H9 (cell line): ENCODE measurements around the gene ZNF358. TPM values are rescaled to one million over a fixed set of nuclear protein-coding genes. Genes with fewer than 3 reads are reported as not detected.
"Not testable (repeated sequence)": the region's sequence is repeated elsewhere in the genome, so short reads cannot be mapped to it uniquely, and the experiment has no call there.

ENCODE experiments used
- DNase-seq: peaks from one replicate; pipeline ENCODE4 v3.0.0-alpha.2; 2017
- H2AFZ ChIP-seq: one replicate; pipeline ENCODE4 v1.6.1; 2013; ENCODE audit warnings: mild to moderate bottlenecking, low read length, control low read depth, moderate library complexity
- H2AK5ac ChIP-seq: 2 replicates; pipeline ENCODE4 v1.6.1; 2013; ENCODE audit warnings: low read length, control low read depth, mixed read lengths; ENCODE audit not compliant: insufficient read length
- H2BK120ac ChIP-seq: one replicate; pipeline ENCODE4 v1.6.1; 2013; ENCODE audit warnings: low read depth, mild to moderate bottlenecking, low read length, control low read depth, inconsistent platforms; ENCODE audit not compliant: poor library complexity, severe bottlenecking
- H2BK12ac ChIP-seq: 2 replicates; pipeline ENCODE4 v1.6.1; 2013; ENCODE audit warnings: low read length, control low read depth, mixed read lengths, low read depth; ENCODE audit not compliant: insufficient read length
- H2BK15ac ChIP-seq: 2 replicates; pipeline ENCODE4 v1.6.1; 2013; ENCODE audit warnings: low read depth, low read length, control low read depth
- H2BK20ac ChIP-seq: one replicate; pipeline ENCODE4 v1.6.1; 2013; ENCODE audit warnings: low read depth, mild to moderate bottlenecking, low read length, control low read depth, inconsistent platforms; ENCODE audit not compliant: poor library complexity, severe bottlenecking
- H2BK5ac ChIP-seq: 2 replicates; pipeline ENCODE4 v1.6.1; 2013; ENCODE audit warnings: low read length, control low read depth, mixed read lengths; ENCODE audit not compliant: insufficient read length
- H3K14ac ChIP-seq: 2 replicates; pipeline ENCODE4 v1.6.1; 2013; ENCODE audit warnings: low read length, control low read depth; ENCODE audit not compliant: insufficient read depth
- H3K18ac ChIP-seq: 2 replicates; pipeline ENCODE4 v1.6.1; 2013; ENCODE audit warnings: low read depth, mild to moderate bottlenecking, mixed read lengths, low read length, control low read depth; ENCODE audit not compliant: insufficient read length
- H3K23ac ChIP-seq: 2 replicates; pipeline ENCODE4 v1.6.1; 2013; ENCODE audit warnings: low read length, control low read depth, mixed read lengths, low read depth; ENCODE audit not compliant: insufficient read length
- H3K23me2 ChIP-seq: 2 replicates; pipeline ENCODE4 v1.6.1; 2013; ENCODE audit warnings: low read depth, mild to moderate bottlenecking, mixed read lengths, low read length, control low read depth; ENCODE audit not compliant: insufficient read length, poor library complexity, severe bottlenecking
- H3K27ac ChIP-seq: 2 replicates; pipeline ENCODE4 v1.5.1; 2013; ENCODE audit warnings: low read length, control low read depth, mixed read lengths, low read depth; ENCODE audit not compliant: insufficient read length
- H3K27me3 ChIP-seq: 2 replicates; pipeline ENCODE4 v1.6.1; 2013; ENCODE audit warnings: low read length, control low read depth, inconsistent platforms; ENCODE audit not compliant: insufficient read depth
- H3K4ac ChIP-seq: 2 replicates; pipeline ENCODE4 v1.6.1; 2013; ENCODE audit warnings: low read depth, mild to moderate bottlenecking, control low read depth, inconsistent platforms, low read length, moderate library complexity
- H3K4me1 ChIP-seq: 2 replicates; pipeline ENCODE4 v1.6.1; 2013; ENCODE audit warnings: low read length, control low read depth, inconsistent platforms; ENCODE audit not compliant: insufficient read depth
- H3K4me2 ChIP-seq: 2 replicates; pipeline ENCODE4 v1.6.1; 2013; ENCODE audit warnings: low read length, control low read depth, mixed read lengths; ENCODE audit not compliant: insufficient read length, insufficient read depth
- H3K56ac ChIP-seq: 2 replicates; pipeline ENCODE4 v1.6.1; 2013; ENCODE audit warnings: low read depth, mild to moderate bottlenecking, mixed read lengths, low read length, control low read depth; ENCODE audit not compliant: insufficient read length
- H3K79me1 ChIP-seq: 2 replicates; pipeline ENCODE4 v1.6.1; 2013; ENCODE audit warnings: low read depth, mild to moderate bottlenecking, moderate library complexity, low read length, control low read depth, inconsistent platforms; ENCODE audit not compliant: insufficient read depth, poor library complexity, severe bottlenecking
- H3K79me2 ChIP-seq: 2 replicates; pipeline ENCODE4 v1.6.1; 2013; ENCODE audit warnings: low read length, control low read depth, inconsistent platforms; ENCODE audit not compliant: insufficient read depth
- H3K9ac ChIP-seq: 2 replicates; pipeline ENCODE4 v1.6.1; 2013; ENCODE audit warnings: low read length, control low read depth, mixed read lengths; ENCODE audit not compliant: insufficient read length; ENCODE audit errors: extremely low read depth
- H3K9me3 ChIP-seq: one replicate; pipeline ENCODE4 v1.6.1; 2013; ENCODE audit warnings: low read depth, low read length, inconsistent platforms; ENCODE audit not compliant: control insufficient read depth
- H3T11ph ChIP-seq: one replicate; pipeline ENCODE4 v1.6.1; 2013; ENCODE audit warnings: mild to moderate bottlenecking, low read length, control low read depth, inconsistent platforms
- H4K20me1 ChIP-seq: one replicate; pipeline ENCODE4 v1.6.1; 2013; ENCODE audit not compliant: control insufficient read depth, insufficient read length, insufficient read depth
- H4K5ac ChIP-seq: 2 replicates; pipeline ENCODE4 v1.6.1; 2013; ENCODE audit warnings: low read depth, mild to moderate bottlenecking, mixed read lengths, low read length, control low read depth; ENCODE audit not compliant: insufficient read length
- H4K8ac ChIP-seq: replicated peaks from 2 replicates; pipeline ENCODE4 v1.6.1; 2013; ENCODE audit warnings: low read length, control low read depth, mixed read lengths, low read depth; ENCODE audit not compliant: insufficient read length
- H4K91ac ChIP-seq: 2 replicates; pipeline ENCODE4 v1.6.1; 2013; ENCODE audit warnings: low read depth, mild to moderate bottlenecking, moderate library complexity, mixed read lengths, low read length, control low read depth; ENCODE audit not compliant: insufficient read length
- H3K27ac Mint-ChIP-seq, 3 experiments: 2 replicates in 2 of 3; 3 replicates in 1 of 3; pipeline ENCODE4 v1.8.0; 2020 to 2021; ENCODE audit warnings: mixed read lengths in 3 of 3, mild to moderate bottlenecking in 1 of 3, moderate library complexity in 1 of 3
- H3K27me3 Mint-ChIP-seq: 2 replicates; pipeline ENCODE4 v1.8.0; 2021; ENCODE audit warnings: low read depth, mild to moderate bottlenecking, moderate library complexity, mixed read lengths
- H3K36me3 Mint-ChIP-seq, 3 experiments: 2 replicates in 2 of 3; 3 replicates in 1 of 3; pipeline ENCODE4 v1.8.0; 2020 to 2021; ENCODE audit warnings: low read depth in 3 of 3, mixed read lengths in 3 of 3; ENCODE audit not compliant: insufficient read depth in 1 of 3
- H3K4me1 Mint-ChIP-seq, 2 experiments: 2 replicates each; pipeline ENCODE4 v1.8.0; 2020; ENCODE audit warnings: mixed read lengths in 2 of 2
- H3K4me3 Mint-ChIP-seq, 2 experiments: 2 replicates in 1 of 2; 3 replicates in 1 of 2; pipeline ENCODE4 v1.8.0; 2020 to 2021; ENCODE audit warnings: mild to moderate bottlenecking in 2 of 2, mixed read lengths in 2 of 2, moderate library complexity in 1 of 2
- H3K9me3 Mint-ChIP-seq, 2 experiments: 2 replicates in 1 of 2; 3 replicates in 1 of 2; pipeline ENCODE4 v1.8.0; 2020; ENCODE audit warnings: mild to moderate bottlenecking in 2 of 2, mixed read lengths in 2 of 2, moderate library complexity in 1 of 2
- WGBS: extraction: QIAGEN DNeasy Blood & Tissue Kit; methylation state at CpG from one replicate; pipeline ENCODE4 v1.1.7; 2013; ENCODE audit warnings: missing lambda C conversion rate, low lambda C conversion rate, mixed read lengths; ENCODE audit not compliant: insufficient read length; ENCODE audit errors: extremely low coverage; 5-methylcytosine and 5-hydroxymethylcytosine counted together
- total RNA-seq: library from RNA; stranded (reverse); gene quantifications from 2 replicates; pipeline ENCODE4 v1.2.1, GENCODE V29; 2021
- TF ChIP-seq, protein P1 (sequence below): fragments of 200-600 bp; sonication (generic); conservative IDR thresholded peaks from 3 replicates; pipeline ENCODE4 v1.8.0; 2021; ENCODE audit warnings: antibody characterized with exemption, mild to moderate bottlenecking

Gene ZNF358
- total RNA-seq, 1 experiment from 2014 or later: 40.5 TPM

GRCh38 chr19:7535998-7536695 lies 20.2 kb downstream of the ZNF358 start:
- no peak overlapping the region for H4K91ac ChIP-seq
- H3K27ac Mint-ChIP-seq: peak overlapping the region in 1 of 3 experiments; percentile 45; a peak in 1 of 7 replicates

GRCh38 chr19:7538990-7539389 lies 23.1 kb downstream of the ZNF358 start:
- not testable (repeated sequence) for H4K91ac ChIP-seq, H4K8ac ChIP-seq, H2AFZ ChIP-seq, H3K18ac ChIP-seq, H3K79me2 ChIP-seq, H3K14ac ChIP-seq, H2BK5ac ChIP-seq, H3K4me3 Mint-ChIP-seq, H3K23me2 ChIP-seq, H3K9ac ChIP-seq, H3K56ac ChIP-seq, H3K4ac ChIP-seq, H2BK120ac ChIP-seq, H2AK5ac ChIP-seq, H3K4me2 ChIP-seq, H3T11ph ChIP-seq, H3K23ac ChIP-seq, H3K27ac Mint-ChIP-seq, H3K4me1 Mint-ChIP-seq, H3K79me1 ChIP-seq, H2BK12ac ChIP-seq, H2BK15ac ChIP-seq, H3K4me1 ChIP-seq, H3K27me3 ChIP-seq, DNase-seq, H2BK20ac ChIP-seq, H3K9me3 ChIP-seq, H3K27me3 Mint-ChIP-seq, H3K9me3 Mint-ChIP-seq, H4K20me1 ChIP-seq, H4K5ac ChIP-seq, H3K27ac ChIP-seq
- WGBS: no CpG with 5 or more reads among the region's 5 CpGs
- H3K36me3 Mint-ChIP-seq: peaks cover 12 to 39% (median 35%) of the 10 kb centered on the region in 3 experiments; a peak in 6 of 7 replicates

More at GRCh38 chr19:7535998-7536695, 20.2 kb downstream of the ZNF358 start:
- Histone ChIP-seq H3K79me1 (no peaks in the 10 kb centered on the region), H3K14ac (no peak overlapping the region), H3K23ac (no peak overlapping the region), H2AK5ac (no peak overlapping the region), H4K8ac (no peak overlapping the region), H3K9ac (no peak overlapping the region), H3K4me2 (peak overlapping the region; percentile 74), H3K23me2 (peaks cover 4% of the 10 kb centered on the region), H3K18ac (peak overlapping the region; percentile 53), H3K9me3 (no peaks in the 10 kb centered on the region), H3K4me1 (peaks cover 2% of the 10 kb centered on the region; the same call in 1 of the 2 replicates), H3K27ac (no peak overlapping the region), H2BK15ac (no peak overlapping the region), H2BK120ac (no peak overlapping the region), H4K20me1 (peaks cover 2% of the 10 kb centered on the region), H2BK5ac (no peak overlapping the region), H3K56ac (no peak overlapping the region), H2BK12ac (no peak overlapping the region), H4K5ac (no peak overlapping the region), H2AFZ (no peak overlapping the region), H3T11ph (no peak overlapping the region), H3K79me2 (no peaks in the 10 kb centered on the region), H3K4ac (no peak overlapping the region), H2BK20ac (no peak overlapping the region), H3K27me3 (no peaks in the 10 kb centered on the region)
- H3K4me3 Mint-ChIP-seq: peak overlapping the region; percentile 86 to 97
- H3K27me3 Mint-ChIP-seq: no peaks in the 10 kb centered on the region
- WGBS: no CpG with 5 or more reads among the region's 30 CpGs
- peaks cover 5 to 6% of the 10 kb centered on the region in 2 experiments for H3K4me1 Mint-ChIP-seq
- TF ChIP-seq, protein P1, sequence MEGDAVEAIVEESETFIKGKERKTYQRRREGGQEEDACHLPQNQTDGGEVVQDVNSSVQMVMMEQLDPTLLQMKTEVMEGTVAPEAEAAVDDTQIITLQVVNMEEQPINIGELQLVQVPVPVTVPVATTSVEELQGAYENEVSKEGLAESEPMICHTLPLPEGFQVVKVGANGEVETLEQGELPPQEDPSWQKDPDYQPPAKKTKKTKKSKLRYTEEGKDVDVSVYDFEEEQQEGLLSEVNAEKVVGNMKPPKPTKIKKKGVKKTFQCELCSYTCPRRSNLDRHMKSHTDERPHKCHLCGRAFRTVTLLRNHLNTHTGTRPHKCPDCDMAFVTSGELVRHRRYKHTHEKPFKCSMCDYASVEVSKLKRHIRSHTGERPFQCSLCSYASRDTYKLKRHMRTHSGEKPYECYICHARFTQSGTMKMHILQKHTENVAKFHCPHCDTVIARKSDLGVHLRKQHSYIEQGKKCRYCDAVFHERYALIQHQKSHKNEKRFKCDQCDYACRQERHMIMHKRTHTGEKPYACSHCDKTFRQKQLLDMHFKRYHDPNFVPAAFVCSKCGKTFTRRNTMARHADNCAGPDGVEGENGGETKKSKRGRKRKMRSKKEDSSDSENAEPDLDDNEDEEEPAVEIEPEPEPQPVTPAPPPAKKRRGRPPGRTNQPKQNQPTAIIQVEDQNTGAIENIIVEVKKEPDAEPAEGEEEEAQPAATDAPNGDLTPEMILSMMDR: no peak
- no peaks in the 10 kb centered on the region for H3K9me3 Mint-ChIP-seq
- H3K36me3 Mint-ChIP-seq: peaks cover 8 to 26% (median 21%) of the 10 kb centered on the region in 3 experiments; a peak in 6 of 7 replicates
- peak; percentile 62 for DNase-seq
